Activated CD4-positive, alpha-beta memory T cell treated with anti-CD3 and anti-CD28 coated beads for 36 hours (primary cell): ENCODE measurements around the gene H2BW1. TPM values are rescaled to one million over a fixed set of nuclear protein-coding genes. Genes with fewer than 3 reads are reported as not detected.
"Not testable (repeated sequence)": the region's sequence is repeated elsewhere in the genome, so short reads cannot be mapped to it uniquely, and the experiment has no call there.

Experiments
- CTCF ChIA-PET: fragments of 350-600 bp; sonication (Branson Sonifier 250); formaldehyde crosslinking; loops from one replicate; lab custom pipeline; 2021; ENCODE audit warnings: antibody characterized with exemption, inconsistent platforms; lab: Charles Lee
- POLR2A ChIA-PET: fragments of 350-600 bp; sonication (Branson Sonifier 250); formaldehyde crosslinking; loops from one replicate; lab custom pipeline; 2021; ENCODE audit warnings: antibody characterized with exemption; lab: Charles Lee
- DNase-seq: peaks from one replicate; pipeline ENCODE4 v3.0.0-alpha.2; 2020
- H3K27ac Mint-ChIP-seq: one replicate; pipeline ENCODE4 v1.8.0; 2021; ENCODE audit warnings: mixed read lengths
- H3K27me3 Mint-ChIP-seq: one replicate; pipeline ENCODE4 v1.8.0; 2021; ENCODE audit warnings: mixed read lengths
- H3K36me3 Mint-ChIP-seq: one replicate; pipeline ENCODE4 v1.8.0; 2021; ENCODE audit warnings: mixed read lengths
- H3K4me1 Mint-ChIP-seq: one replicate; pipeline ENCODE4 v1.8.0; 2021; ENCODE audit warnings: low read depth, mixed read lengths
- H3K4me3 Mint-ChIP-seq: one replicate; pipeline ENCODE4 v1.8.0; 2021; ENCODE audit warnings: mild to moderate bottlenecking, mixed read lengths
- H3K9me3 Mint-ChIP-seq: one replicate; pipeline ENCODE4 v1.8.0; 2021; ENCODE audit warnings: mixed read lengths
- intact Hi-C: fragments of 100-400 bp; cut with micrococcal nuclease; formaldehyde crosslinking; loops from one replicate; pipeline ENCODE4 v1.15.1; 2023
- total RNA-seq, 2 experiments: library from RNA; stranded (reverse); gene quantifications; one replicate each; pipeline ENCODE4 v1.2.3, GENCODE V29; 2021

The H2BW1 gene
- total RNA-seq, 2 experiments from 2014 or later, result not detected

- POLR2A ChIA-PET, CTCF ChIA-PET, H3K4me3 Mint-ChIP-seq, DNase-seq, H3K36me3 Mint-ChIP-seq, H3K27ac Mint-ChIP-seq, intact Hi-C loops, H3K4me1 Mint-ChIP-seq, H3K9me3 Mint-ChIP-seq, H3K27me3 Mint-ChIP-seq: not testable (repeated sequence)
Observed at GRCh38 chrX:103962411-103963278, 50.9 kb downstream of the H2BW1 start, which contains the start of gene TMSB15B. TMSB15B (plus strand) TSS chrX:103962627.

Other genes with a start within 250 kb of the H2BW1 start
- not detected for gene PLP1, start 236.9 kb downstream of the H2BW1 start, total RNA-seq
- under 1 TPM; 0.44 to 0.57 TPM for gene RAB9B, start 181.5 kb downstream of the H2BW1 start, total RNA-seq
- 1 to 10 TPM; 6.2 to 8.6 TPM for gene TMSB15B, start 51.1 kb downstream of the H2BW1 start, total RNA-seq
- not detected for gene H2BW2, start 26.2 kb upstream of the H2BW1 start, total RNA-seq
- gene TMSB15C, start 62.5 kb upstream of the H2BW1 start, total RNA-seq, result 1 to 10 TPM; 1.6 to 2.7 TPM
- gene ZCCHC18, start 98.8 kb upstream of the H2BW1 start, total RNA-seq, result under 1 TPM; 0.36 to 0.77 TPM
- gene SLC25A53, start 143.3 kb upstream of the H2BW1 start, total RNA-seq, result 1 to 10 TPM; 3.6 to 4.2 TPM
- 1 to 10 TPM; 8.3 to 9.1 TPM for gene FAM199X, start 152.7 kb upstream of the H2BW1 start, total RNA-seq
- gene ESX1, start 241.2 kb upstream of the H2BW1 start, total RNA-seq, result not detected